Measurements from ENCODE around the gene RNF167. TPM values are rescaled to one million over a fixed set of nuclear protein-coding genes. Genes with fewer than 3 reads are reported as not detected.
A peak's percentile ranks its signal among the peaks of the same experiment; 100 is the strongest.

The RNF167 gene
- total and polyA plus RNA-seq, 2 of the 13 experiments (the other 11 are each of a cell fraction or from before 2014, with no cell fraction given), result 44.1 to 45.4 TPM

DNA sequence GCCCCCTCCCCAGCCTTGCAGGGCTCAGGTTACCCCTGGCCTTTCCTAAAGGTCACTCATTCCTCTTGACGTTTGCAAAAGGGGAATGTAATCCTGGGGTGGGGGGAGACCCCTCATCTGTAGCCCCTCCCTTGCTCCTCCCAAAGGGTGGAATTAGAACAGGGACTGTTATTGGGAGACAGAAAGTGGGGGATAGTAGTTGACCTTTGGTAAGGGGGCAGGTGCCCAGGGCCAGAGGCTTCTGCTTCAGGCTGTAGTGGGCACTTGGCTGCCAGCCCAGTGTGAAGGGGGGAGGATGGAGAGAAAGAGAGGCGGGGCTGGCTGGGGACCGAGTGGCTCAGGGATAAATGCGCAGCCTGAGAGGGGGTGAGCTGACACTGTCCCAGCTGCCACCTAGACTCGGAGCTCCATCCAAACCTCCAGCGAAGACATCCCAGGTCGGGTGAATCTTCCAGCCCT, 10.7 kb downstream of the RNF167 start, which contains the start of gene ENO3 (continued):
- no peak for TF ChIP-seq TOPORS (CRISPR knock-in tag; IDR thresholded peaks at IDR 0.05)
- TF ChIP-seq, protein P1, sequence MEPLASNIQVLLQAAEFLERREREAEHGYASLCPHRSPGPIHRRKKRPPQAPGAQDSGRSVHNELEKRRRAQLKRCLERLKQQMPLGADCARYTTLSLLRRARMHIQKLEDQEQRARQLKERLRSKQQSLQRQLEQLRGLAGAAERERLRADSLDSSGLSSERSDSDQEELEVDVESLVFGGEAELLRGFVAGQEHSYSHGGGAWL (CRISPR knock-in tag; IDR thresholded peaks at IDR 0.05), result no peak
- TF ChIP-seq ZNF317 (CRISPR knock-in tag; IDR thresholded peaks at IDR 0.05), result peak; percentile 8; the same call in 1 of the 2 replicates
- no peak for TF ChIP-seq ZNF430 (CRISPR knock-in tag; IDR thresholded peaks at IDR 0.05)
- TF ChIP-seq SIX1 (CRISPR knock-in tag; IDR thresholded peaks at IDR 0.05; ENCODE audit: borderline replicate concordance), result peak; percentile 87
- TF ChIP-seq KMT2A (CRISPR knock-in tag; IDR thresholded peaks at IDR 0.05), result no peak
- peak; percentile 60; the same call in 1 of the 2 replicates for TF ChIP-seq ARID4A (CRISPR knock-in tag; IDR thresholded peaks at IDR 0.05; ENCODE audit: borderline replicate concordance)
- TF ChIP-seq, protein P2, sequence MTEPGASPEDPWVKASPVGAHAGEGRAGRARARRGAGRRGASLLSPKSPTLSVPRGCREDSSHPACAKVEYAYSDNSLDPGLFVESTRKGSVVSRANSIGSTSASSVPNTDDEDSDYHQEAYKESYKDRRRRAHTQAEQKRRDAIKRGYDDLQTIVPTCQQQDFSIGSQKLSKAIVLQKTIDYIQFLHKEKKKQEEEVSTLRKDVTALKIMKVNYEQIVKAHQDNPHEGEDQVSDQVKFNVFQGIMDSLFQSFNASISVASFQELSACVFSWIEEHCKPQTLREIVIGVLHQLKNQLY (CRISPR knock-in tag; IDR thresholded peaks at IDR 0.05), result no peak
- peak; percentile 30; the same call in 1 of the 2 replicates for TF ChIP-seq REPIN1 (CRISPR knock-in tag; IDR thresholded peaks at IDR 0.05; ENCODE audit: borderline replicate concordance, low read depth)
- no peak for TF ChIP-seq PHF20 (CRISPR knock-in tag; IDR thresholded peaks at IDR 0.05)
- peak; percentile 11; the same call in 1 of the 2 replicates for TF ChIP-seq RARA (CRISPR knock-in tag; IDR thresholded peaks at IDR 0.05)
- no peak for TF ChIP-seq KLF15 (CRISPR knock-in tag; IDR thresholded peaks at IDR 0.05; ENCODE audit: borderline replicate concordance)
- peak; percentile 62; the same call in 1 of the 2 replicates for TF ChIP-seq SP5 (CRISPR knock-in tag; IDR thresholded peaks at IDR 0.05; ENCODE audit: borderline replicate concordance, low read depth)
- TF ChIP-seq ZNF761 (CRISPR knock-in tag; conservative IDR thresholded peaks at IDR 0.05), result no peak
- no peak; the same call in 1 of the 2 replicates for TF ChIP-seq ZNF142 (CRISPR knock-in tag; IDR thresholded peaks at IDR 0.05)
- no peak for TF ChIP-seq NFE2L2 (IDR thresholded peaks at IDR 0.05; ENCODE audit: low read length)
- TF ChIP-seq ZNF331 (CRISPR knock-in tag; IDR thresholded peaks at IDR 0.05), result 0 out of 2 replicates have a peak, but pooled peaks have one; percentile 43
- no peak for TF ChIP-seq TBP (CRISPR knock-in tag; IDR thresholded peaks at IDR 0.05)
- no peak for TF ChIP-seq ZNF44 (CRISPR knock-in tag; IDR thresholded peaks at IDR 0.05)
- no peak for TF ChIP-seq HHEX (CRISPR knock-in tag; IDR thresholded peaks at IDR 0.05)
- TF ChIP-seq ATF7 (IDR thresholded peaks at IDR 0.05), result no peak
- TF ChIP-seq ATF7 (CRISPR knock-in tag; IDR thresholded peaks at IDR 0.05), result no peak

All from HepG2 (cell line).